Smooth muscle cell (in vitro differentiated cells): Measurements from ENCODE around the gene SFXN5. TPM values are rescaled to one million over a fixed set of nuclear protein-coding genes. Genes with fewer than 3 reads are reported as not detected.
A peak's percentile ranks its signal among the peaks of the same experiment; 100 is the strongest.

Source experiments
- DNase-seq: peaks from one replicate; lab custom pipeline; 2025; ENCODE audit not compliant: unreplicated experiment; lab: John Stamatoyannopoulos, UW
- H2AFZ ChIP-seq: fragments of 200-600 bp; sonication (generic); 2 replicates; pipeline ENCODE4 v1.6.0; 2016; ENCODE audit warnings: antibody characterized with exemption, low read depth, mild to moderate bottlenecking
- H3F3A ChIP-seq: fragments of 200-600 bp; sonication (generic); 2 replicates; pipeline ENCODE4 v1.6.0; 2017; ENCODE audit warnings: antibody characterized with exemption, low read depth
- H3K27ac ChIP-seq: fragments of 200-600 bp; sonication (generic); 2 replicates; pipeline ENCODE4 v1.5.1; 2016; ENCODE audit warnings: low read depth, mild to moderate bottlenecking
- H3K27me3 ChIP-seq: fragments of 200-600 bp; sonication (generic); 2 replicates; pipeline ENCODE4 v1.6.1; 2016; ENCODE audit warnings: low read depth, mild to moderate bottlenecking
- H3K36me3 ChIP-seq: fragments of 200-600 bp; sonication (generic); 2 replicates; pipeline ENCODE4 v1.5.1; 2016; ENCODE audit warnings: low read depth
- H3K4me1 ChIP-seq: fragments of 200-600 bp; sonication (generic); 2 replicates; pipeline ENCODE4 v1.5.1; 2016; ENCODE audit warnings: low read depth
- H3K4me2 ChIP-seq: fragments of 200-600 bp; sonication (generic); 2 replicates; pipeline ENCODE4 v1.6.0; 2016; ENCODE audit warnings: mild to moderate bottlenecking
- H3K4me3 ChIP-seq: fragments of 200-600 bp; sonication (generic); 2 replicates; pipeline ENCODE4 v1.5.1; 2016; ENCODE audit warnings: mild to moderate bottlenecking
- H3K79me2 ChIP-seq: fragments of 200-600 bp; sonication (generic); 2 replicates; pipeline ENCODE4 v1.6.0; 2016; ENCODE audit warnings: low read depth, mild to moderate bottlenecking
- H3K9ac ChIP-seq: fragments of 200-600 bp; sonication (generic); 2 replicates; pipeline ENCODE4 v1.6.0; 2016; ENCODE audit warnings: low read depth
- H3K9me3 ChIP-seq: fragments of 200-600 bp; sonication (generic); replicated peaks from 2 replicates; pipeline ENCODE4 v1.5.1; 2016; ENCODE audit warnings: low read depth
- H4K20me1 ChIP-seq: fragments of 200-600 bp; sonication (generic); 2 replicates; pipeline ENCODE4 v1.6.0; 2016; ENCODE audit warnings: low read depth
- CTCF ChIP-seq: fragments of 200-600 bp; sonication (generic); IDR thresholded peaks from 2 replicates; pipeline ENCODE4 v1.5.1; 2017; ENCODE audit warnings: borderline replicate concordance, mild to moderate bottlenecking, antibody characterized with exemption; ENCODE audit not compliant: insufficient read depth, poor library complexity, severe bottlenecking
- WGBS: methylation state at CpG from one replicate; pipeline ENCODE4 v1.1.7; 2016; ENCODE audit warnings: low lambda C conversion rate; 5-methylcytosine and 5-hydroxymethylcytosine counted together
- polyA plus RNA-seq: library from polyadenylated mRNA; unstranded; fragments of >200 nt; fragmentation: Nextera tagmentation; extraction: Ambion mirVana; gene quantifications from 2 replicates; pipeline ENCODE4 v1.2.1, GENCODE V29; 2016
- total RNA-seq: library from RNA; depleted of rRNA; stranded (reverse); fragments of >200 nt; gene quantifications from 2 replicates; pipeline ENCODE4 v1.2.3, GENCODE V29; 2014

The SFXN5 gene
- total and polyA plus RNA-seq, 2 experiments from 2014 or later = 6.9 to 8.3 TPM

DNA sequence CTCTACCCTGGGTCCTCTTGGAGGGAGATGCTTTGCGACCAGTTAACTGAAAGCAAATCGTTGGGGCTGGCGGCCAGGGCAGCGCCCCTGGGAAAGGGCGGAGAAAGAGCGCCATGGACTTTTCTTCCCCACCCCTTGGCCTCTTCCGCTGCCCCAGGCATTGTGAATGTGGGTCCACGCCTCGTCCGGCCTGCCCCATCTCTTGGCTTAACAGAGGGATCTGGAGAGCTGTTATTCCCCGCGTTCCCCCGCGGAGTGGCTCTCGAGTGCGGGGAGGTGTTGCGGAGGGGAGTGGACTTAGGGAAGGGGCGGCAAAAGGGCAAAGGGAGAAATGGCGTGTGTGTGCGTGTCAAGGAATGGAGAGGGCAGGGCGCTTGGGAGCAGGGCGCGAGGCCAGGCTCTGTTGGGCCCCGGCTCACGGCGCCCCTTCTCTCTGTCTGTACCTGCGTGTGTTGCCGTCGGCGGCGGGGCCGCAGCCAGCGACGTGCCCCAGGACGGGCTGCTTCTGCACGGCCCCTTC lies 147.6 kb downstream of the SFXN5 start:
- H3K4me3 ChIP-seq = no peak overlapping the region
- 3% methylated on average over 35 of the region's 36 CpGs for WGBS
- no peak for DNase-seq
- no peaks in the 10 kb centered on the region for H3K9me3 ChIP-seq
- no peak overlapping the region for H3K27ac ChIP-seq
- no peaks in the 10 kb centered on the region for H3F3A ChIP-seq
- H3K36me3 ChIP-seq = no peaks in the 10 kb centered on the region
- H3K4me2 ChIP-seq = peak overlapping the region; percentile 72
- H2AFZ ChIP-seq = no peak overlapping the region
- TF ChIP-seq CTCF = no peak
- peaks cover 100% of the 10 kb centered on the region for H3K27me3 ChIP-seq
- peaks cover 20% of the 10 kb centered on the region for H3K4me1 ChIP-seq
- no peaks in the 10 kb centered on the region for H3K79me2 ChIP-seq
- peaks cover 10% of the 10 kb centered on the region for H4K20me1 ChIP-seq
- H3K9ac ChIP-seq = no peak overlapping the region

- Histone ChIP-seq H3K27ac (no peak overlapping the region), H3K36me3 (no peaks in the 10 kb centered on the region), H4K20me1 (peaks cover 17% of the 10 kb centered on the region), H3K9me3 (no peaks in the 10 kb centered on the region), H3F3A (no peaks in the 10 kb centered on the region), H3K4me3 (no peak overlapping the region), H3K27me3 (peaks cover 100% of the 10 kb centered on the region), H3K79me2 (no peaks in the 10 kb centered on the region), H3K9ac (no peak overlapping the region), H3K4me1 (peaks cover 31% of the 10 kb centered on the region), H3K4me2 (no peak overlapping the region), H2AFZ (no peak overlapping the region)
- DNase-seq = no peak
- TF ChIP-seq CTCF = no peak
- 59% methylated on average over 1 of the region's 1 CpG for WGBS
Observed at GRCh38 chr2:72921853-72922252, 149.7 kb downstream of the SFXN5 start.

GRCh38 chr2:72921088-72921851 lies 150.2 kb downstream of the SFXN5 start:
- no peak overlapping the region for H3K4me3 ChIP-seq
- no peaks in the 10 kb centered on the region for H3F3A ChIP-seq
- no peaks in the 10 kb centered on the region for H3K9me3 ChIP-seq
- H3K4me2 ChIP-seq = no peak overlapping the region
- H3K27me3 ChIP-seq = peaks cover 100% of the 10 kb centered on the region
- H3K9ac ChIP-seq = no peak overlapping the region
- no peak for DNase-seq
- peaks cover 17% of the 10 kb centered on the region for H4K20me1 ChIP-seq
- H3K36me3 ChIP-seq = no peaks in the 10 kb centered on the region
- no peak overlapping the region for H2AFZ ChIP-seq
- no peak overlapping the region for H3K27ac ChIP-seq
- TF ChIP-seq CTCF = no peak
- WGBS = 17% methylated on average over 15 of the region's 15 CpGs
- H3K4me1 ChIP-seq = peaks cover 34% of the 10 kb centered on the region
- H3K79me2 ChIP-seq = no peaks in the 10 kb centered on the region
